A549 (cell line): ENCODE measurements around the gene KLC3.
"Not testable (repeated sequence)": the region's sequence is repeated elsewhere in the genome, so short reads cannot be mapped to it uniquely, and the experiment has no call there.

Experiments
- CTCF ChIP-seq: fragments of >200 bp; sonication (Bioruptor Twin); formaldehyde crosslinking; IDR thresholded peaks from 3 replicates; pipeline ENCODE4 v1.5.1; 2016
- EP300 ChIP-seq, 2 experiments: fragments of >200 bp; sonication (Bioruptor Twin); formaldehyde crosslinking; IDR thresholded peaks; 2 replicates in 1 of 2; 3 replicates in 1 of 2; pipeline ENCODE4 v1.6.1; 2016 to 2017
- HDAC2 ChIP-seq: fragments of 200-600 bp; sonication (generic); IDR thresholded peaks from 2 replicates; pipeline ENCODE4 v1.6.1; 2016
- MYC ChIP-seq: IDR thresholded peaks from 2 replicates; pipeline ENCODE4 v1.6.1; 2012; ENCODE audit warnings: mild to moderate bottlenecking, inconsistent platforms, low read length, improper control_type of control experiment, borderline replicate concordance
- NR3C1 ChIP-seq: fragments of >200 bp; sonication (Bioruptor Twin); formaldehyde crosslinking; IDR thresholded peaks from 3 replicates; pipeline ENCODE4 v1.6.1; 2017
- POLR2A ChIP-seq: IDR thresholded peaks from 2 replicates; pipeline ENCODE4 v1.6.1; 2012; ENCODE audit warnings: mild to moderate bottlenecking, low read length
- ZC3H11A ChIP-seq: fragments of 450-650 bp; IDR thresholded peaks from 2 replicates; pipeline ENCODE4 v1.6.1; 2014; ENCODE audit warnings: antibody characterized with exemption, mild to moderate bottlenecking
- TF ChIP-seq, protein P1 (sequence below): IDR thresholded peaks from 2 replicates; pipeline ENCODE4 v1.6.1; 2012
- TF ChIP-seq, protein P2 (sequence below): fragments of 150-350 bp; IDR thresholded peaks from 2 replicates; pipeline ENCODE4 v1.6.1; 2014; ENCODE audit warnings: low read depth, mild to moderate bottlenecking, low read length
- TF ChIP-seq, protein P3 (sequence below): fragments of 450-650 bp; IDR thresholded peaks from 2 replicates; pipeline ENCODE4 v1.6.1; 2014; ENCODE audit warnings: antibody characterized with exemption

- not testable (repeated sequence) for TF ChIP-seq CTCF; NR3C1; MYC; EP300 (IDR thresholded peaks at IDR 0.05); ZC3H11A; POLR2A
- TF ChIP-seq, protein P1, sequence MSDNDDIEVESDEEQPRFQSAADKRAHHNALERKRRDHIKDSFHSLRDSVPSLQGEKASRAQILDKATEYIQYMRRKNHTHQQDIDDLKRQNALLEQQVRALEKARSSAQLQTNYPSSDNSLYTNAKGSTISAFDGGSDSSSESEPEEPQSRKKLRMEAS: not testable (repeated sequence)
- TF ChIP-seq, protein P2, sequence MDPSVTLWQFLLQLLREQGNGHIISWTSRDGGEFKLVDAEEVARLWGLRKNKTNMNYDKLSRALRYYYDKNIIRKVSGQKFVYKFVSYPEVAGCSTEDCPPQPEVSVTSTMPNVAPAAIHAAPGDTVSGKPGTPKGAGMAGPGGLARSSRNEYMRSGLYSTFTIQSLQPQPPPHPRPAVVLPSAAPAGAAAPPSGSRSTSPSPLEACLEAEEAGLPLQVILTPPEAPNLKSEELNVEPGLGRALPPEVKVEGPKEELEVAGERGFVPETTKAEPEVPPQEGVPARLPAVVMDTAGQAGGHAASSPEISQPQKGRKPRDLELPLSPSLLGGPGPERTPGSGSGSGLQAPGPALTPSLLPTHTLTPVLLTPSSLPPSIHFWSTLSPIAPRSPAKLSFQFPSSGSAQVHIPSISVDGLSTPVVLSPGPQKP: not testable (repeated sequence)
- TF ChIP-seq, protein P3, sequence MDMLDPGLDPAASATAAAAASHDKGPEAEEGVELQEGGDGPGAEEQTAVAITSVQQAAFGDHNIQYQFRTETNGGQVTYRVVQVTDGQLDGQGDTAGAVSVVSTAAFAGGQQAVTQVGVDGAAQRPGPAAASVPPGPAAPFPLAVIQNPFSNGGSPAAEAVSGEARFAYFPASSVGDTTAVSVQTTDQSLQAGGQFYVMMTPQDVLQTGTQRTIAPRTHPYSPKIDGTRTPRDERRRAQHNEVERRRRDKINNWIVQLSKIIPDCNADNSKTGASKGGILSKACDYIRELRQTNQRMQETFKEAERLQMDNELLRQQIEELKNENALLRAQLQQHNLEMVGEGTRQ: not testable (repeated sequence)
- TF ChIP-seq HDAC2: 0 out of 2 replicates have a peak, but pooled peaks have one; percentile 42
Observed at GRCh38 chr19:45334881-45335280, 5.7 kb upstream of the KLC3 start.
